Panc1 (cell line): Measurements from ENCODE around the gene SH3BP5L. TPM values are rescaled to one million over a fixed set of nuclear protein-coding genes. Genes with fewer than 3 reads are reported as not detected.

Experiments used
- ATAC-seq: fragments of 200-7000 bp; cut with Tn5 transposase; 2 replicates; pipeline ENCODE4 v1.9.1; 2020; ENCODE audit warnings: mild to moderate bottlenecking, moderate library complexity
- BruUV-seq: library from RNA; stranded (reverse); fragments of 400-500 nt; replicated peaks from 2 replicates; lab custom pipeline; 2021; lab: Mats Ljungman, UMichigan
- CTCF ChIA-PET: fragments of 300-600 bp; sonication (Branson Sonifier 250); formaldehyde crosslinking; loops from one replicate; lab custom pipeline; 2022; ENCODE audit warnings: antibody characterized with exemption; lab: Charles Lee
- POLR2A ChIA-PET: fragments of 300-600 bp; sonication (Branson Sonifier 250); formaldehyde crosslinking; loops from one replicate; lab custom pipeline; 2022; ENCODE audit warnings: antibody characterized with exemption; lab: Charles Lee
- DNase-seq: peaks from one replicate; pipeline ENCODE4 v3.0.0-alpha.2; 2010; ENCODE audit warnings: low read depth, low spot score
- H3K27ac ChIP-seq: 2 replicates; pipeline ENCODE4 v1.5.1; 2011; ENCODE audit warnings: mild to moderate bottlenecking, low read length, inconsistent platforms
- H3K27me3 ChIP-seq: fragments of 200-500 bp; sonication (Bioruptor generic); 2 replicates; pipeline ENCODE4 v1.6.0; 2014; ENCODE audit warnings: low read length, inconsistent platforms; ENCODE audit not compliant: control insufficient read depth, insufficient read depth
- H3K36me3 ChIP-seq: fragments of 200-500 bp; sonication (Bioruptor generic); 2 replicates; pipeline ENCODE4 v1.5.1; 2014; ENCODE audit warnings: inconsistent platforms, mild to moderate bottlenecking, low read length, moderate library complexity; ENCODE audit not compliant: control insufficient read depth, insufficient read depth
- H3K4me1 ChIP-seq: 2 replicates; pipeline ENCODE4 v1.5.1; 2011; ENCODE audit warnings: inconsistent platforms, mild to moderate bottlenecking, low read length, moderate library complexity; ENCODE audit not compliant: control insufficient read depth, insufficient read depth
- H3K4me3 ChIP-seq, 2 experiments: 2 replicates each; pipeline ENCODE4 v1.5.1; 2011 to 2012; ENCODE audit warnings: low read depth in 2 of 2, low read length in 2 of 2, mild to moderate bottlenecking in 2 of 2, inconsistent platforms in 1 of 2, moderate library complexity in 1 of 2
- H3K9me3 ChIP-seq: fragments of 200-500 bp; sonication (Bioruptor generic); 2 replicates; pipeline ENCODE4 v1.5.1; 2014; ENCODE audit warnings: low read depth, mild to moderate bottlenecking, inconsistent platforms, low read length, moderate library complexity; ENCODE audit not compliant: control insufficient read depth, insufficient read depth
- CTCF ChIP-seq: fragments of 450-650 bp; IDR thresholded peaks from 2 replicates; pipeline ENCODE4 v1.5.1; 2017; ENCODE audit warnings: mild to moderate bottlenecking
- POLR2AphosphoS5 ChIP-seq: IDR thresholded peaks from 2 replicates; pipeline ENCODE4 v1.6.1; 2012; ENCODE audit warnings: mild to moderate bottlenecking, low read depth, low read length, moderate library complexity
- REST ChIP-seq, 2 experiments: IDR thresholded peaks; 2 replicates each; pipeline ENCODE4 v1.6.1; 2011 to 2012; ENCODE audit warnings: low read depth in 2 of 2, control low read depth in 1 of 2, low read length in 1 of 2, mild to moderate bottlenecking in 1 of 2, moderate library complexity in 1 of 2; ENCODE audit not compliant: insufficient read depth in 1 of 2
- SIN3A ChIP-seq: IDR thresholded peaks from 2 replicates; pipeline ENCODE4 v1.6.1; 2012; ENCODE audit warnings: low read depth, mild to moderate bottlenecking, low read length, moderate library complexity, borderline replicate concordance; ENCODE audit not compliant: insufficient read depth
- TCF7L2 ChIP-seq: IDR thresholded peaks from 2 replicates; pipeline ENCODE4 v1.6.1; 2011; ENCODE audit warnings: mild to moderate bottlenecking, low read depth, low read length, inconsistent platforms
- in situ Hi-C: cut with HindIII; loops from 2 replicates; pipeline ENCODE4 v1.10.0; 2016; ENCODE audit warnings: low sequenced_read_pairs, low pct_unique_long_range_greater_than_20kb
- intact Hi-C: fragments of 100-400 bp; cut with micrococcal nuclease; formaldehyde crosslinking; loops from one replicate; pipeline ENCODE4 v1.10.0; 2022; ENCODE audit not compliant: unreplicated experiment
- total RNA-seq: library from RNA; stranded (reverse); gene quantifications from one replicate; pipeline ENCODE4 v1.2.1, GENCODE V29; 2021; ENCODE audit not compliant: unreplicated experiment

SH3BP5L gene
- total RNA-seq, 1 experiment from 2014 or later: 23.9 TPM

GRCh38 chr1:248811514-248812490, 13.9 kb downstream of the SH3BP5L start:
- in situ Hi-C loops: no loop called here
- ChIA-PET POLR2A (no interaction called here), CTCF (no interaction called here)
- DNase-seq: no peak
- Histone ChIP-seq H3K27ac (no peak overlapping the region), H3K9me3 (no peaks in the 10 kb centered on the region), H3K36me3 (0 out of 2 replicates have a peak, but pooled peaks cover 3% of the 10 kb centered on the region), H3K4me1 (no peaks in the 10 kb centered on the region), H3K27me3 (no peaks in the 10 kb centered on the region), H3K4me3 (no peak overlapping the region)
- peak; percentile 45; the same call in 1 of the 2 replicates for ATAC-seq
- intact Hi-C loops: no loop called here
- BruUV-seq: no TSS peak
- no peak for TF ChIP-seq REST (IDR thresholded peaks at IDR 0.05; ENCODE audit: insufficient read depth in 1 of 2, low read depth in 2 of 2, low read length in 1 of 2)

- Histone ChIP-seq H3K9me3 (no peaks in the 10 kb centered on the region), H3K36me3 (0 out of 2 replicates have a peak, but pooled peaks cover 3% of the 10 kb centered on the region), H3K27ac (no peak overlapping the region), H3K27me3 (no peaks in the 10 kb centered on the region), H3K4me1 (no peaks in the 10 kb centered on the region), H3K4me3 (no peak overlapping the region)
- TSS peak; percentile 47 for BruUV-seq
- no peak for DNase-seq
- ChIA-PET POLR2A (no interaction called here), CTCF (no interaction called here)
- intact Hi-C loops: no loop called here
- no peak for ATAC-seq
- in situ Hi-C loops: no loop called here
- TF ChIP-seq SIN3A (no peak), TCF7L2 (no peak), CTCF (no peak), POLR2AphosphoS5 (no peak), REST (IDR thresholded peaks at IDR 0.05; ENCODE audit: insufficient read depth in 1 of 2, low read depth in 2 of 2, low read length in 1 of 2) (no peak)
Measured at GRCh38 chr1:248810727-248811513, 14.8 kb downstream of the SH3BP5L start.
